SIG-M5 (cell line): ENCODE measurements around the gene LSM12.
A peak's percentile ranks its signal among the peaks of the same experiment; 100 is the strongest.
"Not testable (repeated sequence)": the region's sequence is repeated elsewhere in the genome, so short reads cannot be mapped to it uniquely, and the experiment has no call there.

Experiments used
- DNase-seq: peaks from one replicate; lab custom pipeline; 2025; lab: John Stamatoyannopoulos, UW

The LSM12 gene

DNA sequence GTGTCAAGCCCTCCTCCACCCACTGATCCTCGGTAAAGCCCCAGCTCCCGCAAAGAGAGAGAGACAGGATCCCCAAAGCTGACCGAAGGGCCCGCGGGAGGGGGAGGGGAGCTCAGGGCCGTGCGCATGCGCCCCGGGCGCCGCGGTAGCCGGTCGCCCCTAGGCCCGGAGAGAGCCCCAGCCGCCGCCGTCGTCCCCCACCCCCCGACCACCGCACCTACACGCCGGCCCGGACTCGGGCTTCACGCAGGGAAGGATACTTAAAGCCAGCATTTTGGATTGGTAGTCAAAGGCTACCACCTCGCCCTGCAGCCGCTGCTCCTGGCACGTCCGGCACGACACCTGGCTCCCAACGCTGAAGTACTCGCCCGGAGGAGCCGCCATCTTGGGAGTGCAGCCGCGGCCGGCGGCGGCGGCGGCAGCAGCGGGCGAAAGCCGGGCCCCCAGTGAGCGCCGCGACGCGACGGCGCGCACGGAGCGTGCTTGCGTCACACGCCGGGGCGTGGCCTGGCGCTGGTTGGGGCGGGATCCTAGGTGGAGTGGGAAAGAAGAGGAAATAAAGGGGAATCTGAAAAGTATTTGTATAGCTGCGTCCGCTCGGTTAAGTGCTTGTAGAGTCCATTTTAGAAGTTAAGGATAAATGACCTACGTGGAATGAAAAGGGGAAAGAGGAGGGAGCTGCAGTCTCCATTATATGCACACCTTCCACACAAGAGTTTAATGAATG is at the start of gene LSM12:
Gene LSM12 (minus strand): TSS at position 468 of the 727 bp plus-strand sequence. CDS start 84 bp downstream, at position 384.
- peak; percentile 38 for DNase-seq

DNA sequence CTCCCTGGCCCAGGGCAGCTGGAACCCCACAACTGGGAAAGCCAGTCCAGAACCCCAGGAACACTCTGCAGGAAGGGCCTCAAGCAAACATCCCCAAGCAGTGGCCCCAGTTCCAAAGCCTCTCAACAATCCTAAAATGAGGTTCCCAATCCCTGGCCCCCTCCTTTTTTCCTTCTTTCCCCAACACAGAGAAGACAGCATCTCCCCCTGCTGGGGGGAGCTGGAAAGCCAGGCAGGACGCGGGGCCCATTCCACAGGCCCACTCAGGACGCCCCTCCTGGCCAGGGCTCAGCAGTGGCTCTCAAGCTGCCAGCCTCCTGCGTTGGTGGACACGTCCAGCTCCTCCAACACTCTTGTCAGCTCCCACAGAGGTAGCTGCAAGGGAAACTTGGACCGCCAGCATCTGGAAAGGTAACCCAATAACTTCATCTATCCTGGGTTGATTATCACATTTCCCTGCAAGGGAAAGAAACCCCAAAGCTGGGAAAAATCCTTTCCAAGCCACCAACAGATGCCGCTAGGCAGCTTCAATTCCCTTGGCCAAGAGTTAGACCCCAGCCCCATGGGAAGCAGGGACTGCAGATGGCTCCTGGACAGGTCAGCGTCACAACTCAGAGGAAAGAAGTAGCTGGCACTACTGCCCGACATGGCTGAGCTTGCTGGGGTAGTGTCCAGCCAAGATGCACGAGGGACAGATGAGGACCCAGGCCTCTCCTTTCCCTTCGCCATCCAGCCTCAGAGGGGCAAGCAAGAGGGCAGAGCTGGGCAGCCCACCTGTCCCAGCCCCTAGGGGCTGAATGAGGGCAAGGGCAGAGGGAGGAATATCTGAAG is 49.3 kb upstream of the LSM12 start:
- DNase-seq, result no peak

DNA sequence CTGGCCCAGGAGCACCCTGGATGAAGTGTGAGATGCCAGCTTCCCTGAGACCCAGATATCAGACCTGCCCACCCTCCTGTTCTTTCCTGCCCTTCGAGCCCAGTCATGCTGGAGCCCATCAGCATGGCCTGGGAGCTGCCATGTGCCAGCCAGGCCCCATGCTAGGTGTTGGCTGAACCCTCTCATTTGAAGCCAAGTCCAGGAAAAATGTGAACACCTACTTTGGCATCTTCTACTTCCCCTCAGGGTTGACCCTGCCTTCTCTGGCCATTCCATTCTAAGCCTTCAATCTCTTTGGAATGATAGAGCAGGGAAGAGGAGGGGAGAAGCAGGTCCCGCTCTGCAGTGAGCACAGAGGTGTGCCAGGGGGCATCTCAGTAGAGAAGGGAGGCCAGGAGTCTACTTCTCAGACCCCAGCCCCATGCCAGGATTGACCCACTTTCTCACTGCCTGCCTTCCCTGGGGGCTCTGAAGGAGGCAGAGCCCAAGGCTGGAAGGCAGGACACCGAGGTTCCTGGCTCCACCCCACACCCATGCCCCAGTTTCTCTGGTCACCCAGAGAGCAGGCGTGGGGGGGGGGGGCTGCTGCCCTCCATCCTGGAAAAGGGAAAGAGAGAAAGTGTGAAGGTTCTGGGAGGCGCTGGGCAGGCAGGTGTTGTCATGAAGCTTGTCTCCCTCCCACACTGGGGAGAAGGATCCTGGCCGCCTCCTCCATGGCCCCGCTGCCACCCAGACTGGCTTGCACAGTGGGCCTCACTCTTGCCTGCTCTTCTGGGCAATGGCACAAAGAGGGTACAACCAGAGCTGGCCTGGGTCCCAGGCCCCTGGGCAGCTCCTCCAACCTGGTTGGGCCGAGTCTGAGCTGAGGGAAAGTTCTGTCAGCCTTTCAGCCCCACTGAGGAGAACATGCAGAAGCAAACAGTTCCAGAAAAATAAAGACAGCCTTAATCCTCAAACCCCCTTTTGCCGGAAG is 47.7 kb upstream of the LSM12 start:
- no peak for DNase-seq

DNA sequence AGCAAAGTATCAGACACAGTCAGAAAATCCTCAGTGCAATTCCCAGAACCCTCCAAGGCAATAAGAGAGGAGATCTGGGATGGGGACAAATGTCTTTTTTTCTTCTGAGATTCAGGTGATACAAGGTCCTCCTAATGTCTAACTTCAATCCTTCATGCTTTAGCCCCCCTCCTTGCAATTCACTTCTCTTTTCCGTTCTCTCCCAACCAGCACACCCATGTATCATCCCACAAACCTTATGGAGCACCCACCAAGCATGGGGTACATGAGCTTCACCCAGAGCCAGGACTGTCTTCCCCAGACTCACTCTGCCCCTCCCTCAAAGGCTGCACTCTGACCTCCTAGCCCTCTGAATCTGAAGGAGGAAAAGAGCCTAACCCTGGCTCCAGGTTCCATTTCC is 46.9 kb upstream of the LSM12 start:
- DNase-seq, result no peak

DNA sequence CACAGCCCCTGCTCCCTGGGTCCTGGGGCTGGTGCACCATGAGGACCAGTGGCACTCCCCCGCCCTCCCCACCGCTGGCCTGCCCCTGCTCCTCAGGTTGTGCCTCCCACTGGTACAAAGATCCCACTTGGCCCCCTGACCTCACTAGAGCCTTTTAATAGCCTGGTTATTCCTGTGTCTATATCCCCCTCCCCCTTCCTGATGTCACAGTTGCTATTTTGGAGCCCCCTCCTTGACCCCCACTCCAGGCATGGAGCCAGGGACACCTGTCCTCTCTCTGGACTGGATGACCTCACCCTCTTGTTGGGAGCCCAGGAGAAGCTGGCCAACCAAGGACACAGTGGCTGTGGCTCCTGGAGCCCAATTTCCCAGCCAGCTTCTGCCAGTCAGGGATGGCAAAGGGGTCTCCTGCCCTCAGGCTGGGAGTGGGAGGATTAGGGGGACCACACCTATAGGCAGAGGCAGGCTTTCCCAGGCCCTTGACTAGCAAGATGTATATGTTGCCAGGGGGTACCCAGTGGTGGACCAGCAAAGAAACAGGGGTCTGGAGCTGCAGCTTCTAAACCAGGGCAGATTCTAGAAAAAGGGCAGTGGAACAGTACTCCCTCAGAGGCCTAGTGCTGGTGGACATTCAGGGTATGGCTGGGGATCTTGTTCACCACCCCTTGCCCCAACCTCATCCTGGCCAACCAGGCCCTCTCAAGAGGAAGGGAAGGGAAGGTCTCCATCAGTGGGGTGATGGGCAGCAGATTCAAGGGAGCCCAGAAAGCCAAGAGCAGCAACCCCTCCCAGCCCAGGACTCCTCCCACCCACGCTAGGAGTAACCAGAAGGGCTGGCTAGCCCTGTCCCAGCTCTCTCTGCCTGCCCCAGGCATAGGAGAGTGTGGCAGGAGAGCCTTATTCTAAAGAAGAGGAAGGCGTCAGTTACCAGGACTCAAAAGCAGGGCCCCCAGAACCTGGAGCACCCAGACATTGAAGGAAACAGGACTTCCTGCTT is 46.1 kb upstream of the LSM12 start:
- no peak for DNase-seq

DNA sequence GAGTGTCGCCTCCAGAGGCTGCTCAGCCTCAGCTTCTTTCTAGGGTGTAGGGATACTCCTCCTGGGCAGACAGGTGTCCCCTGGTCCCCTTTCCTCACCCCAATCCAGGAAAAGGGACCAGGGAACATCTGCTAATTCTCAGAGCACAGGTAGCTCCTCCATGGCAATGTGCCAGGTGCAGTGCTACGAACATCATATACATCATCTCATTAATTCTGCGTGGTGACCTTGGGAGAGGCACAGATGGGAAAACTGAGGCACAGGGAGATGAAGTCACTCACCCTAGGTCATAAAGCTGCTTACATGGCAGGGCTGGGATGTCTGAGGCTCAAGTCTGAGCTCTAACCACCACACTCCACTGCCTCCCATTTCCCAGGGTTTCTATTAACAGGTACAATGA is 45.3 kb upstream of the LSM12 start:
- DNase-seq, result no peak

DNA sequence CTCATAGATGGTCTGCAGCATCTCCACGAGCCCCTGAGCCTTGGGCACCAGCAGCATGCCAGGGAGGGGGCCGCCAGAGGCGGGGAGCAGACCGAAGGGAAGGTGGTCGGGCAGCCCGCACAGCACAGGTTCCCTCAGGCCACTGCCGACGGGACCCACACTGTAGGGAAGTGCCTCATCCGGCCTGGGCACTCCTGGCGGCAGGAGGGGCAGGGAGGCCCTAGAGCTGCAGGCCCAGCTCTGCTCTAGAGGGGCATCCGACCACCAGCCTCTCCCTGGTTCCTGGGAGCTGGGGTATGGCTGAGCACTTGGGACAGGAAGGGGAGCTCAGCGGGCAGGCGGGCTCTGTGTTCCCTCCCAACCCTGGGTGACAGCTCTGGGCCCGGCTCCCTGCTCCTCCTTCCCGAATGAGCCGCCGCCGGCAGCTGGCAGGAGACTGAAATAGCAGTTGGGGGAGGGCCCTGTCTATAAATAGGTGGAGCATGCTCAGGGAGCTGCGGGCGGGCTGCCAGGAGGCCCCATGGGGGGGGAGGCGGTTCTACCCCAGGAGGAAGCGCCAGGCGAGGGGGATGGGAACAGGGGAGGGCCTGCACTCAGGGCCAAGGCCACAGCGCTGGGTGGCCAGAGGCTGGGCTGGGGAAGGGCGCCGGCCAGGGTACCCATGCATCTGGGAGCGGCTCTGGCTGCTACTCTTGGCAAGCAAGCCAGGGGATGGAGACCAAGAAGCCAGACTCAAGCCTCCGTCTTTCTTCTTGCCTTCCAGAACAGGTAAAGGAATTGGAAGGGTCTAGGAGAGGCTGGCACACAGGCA is 44.6 kb upstream of the LSM12 start:
- peak; percentile 71 for DNase-seq

DNA sequence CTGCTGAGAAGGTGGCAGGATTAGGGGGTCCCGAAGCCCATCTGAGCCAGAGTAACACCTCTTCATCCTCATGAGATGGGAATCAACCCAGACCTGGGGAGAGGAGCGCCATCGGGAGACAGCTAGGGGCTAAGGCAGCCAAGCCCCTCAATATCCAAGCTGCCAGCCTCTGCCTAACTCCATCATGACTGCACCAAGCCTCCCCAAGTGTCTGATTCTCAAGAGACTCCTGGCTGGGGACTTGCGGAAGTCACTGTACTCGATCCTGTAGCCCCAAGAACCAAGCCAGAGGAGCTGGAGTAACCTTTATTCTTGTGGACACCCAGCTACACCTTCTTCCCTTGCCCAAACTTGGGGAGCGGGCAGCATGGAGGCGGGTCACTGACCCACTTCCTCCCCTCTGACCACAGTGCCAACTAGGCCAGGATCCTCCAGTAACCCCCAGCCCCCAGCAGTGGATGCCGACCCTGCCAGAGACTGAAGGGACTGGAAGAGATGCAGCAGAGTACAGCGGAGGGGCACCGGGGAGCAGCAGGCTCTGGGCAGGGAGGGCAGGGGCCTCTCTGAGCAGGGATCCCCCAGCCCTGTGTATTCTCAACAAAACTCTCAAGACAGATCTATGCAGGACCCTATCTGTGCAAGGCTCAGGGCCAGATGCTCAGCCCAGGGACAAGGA is 43.7 kb upstream of the LSM12 start:
- DNase-seq, result no peak

DNA sequence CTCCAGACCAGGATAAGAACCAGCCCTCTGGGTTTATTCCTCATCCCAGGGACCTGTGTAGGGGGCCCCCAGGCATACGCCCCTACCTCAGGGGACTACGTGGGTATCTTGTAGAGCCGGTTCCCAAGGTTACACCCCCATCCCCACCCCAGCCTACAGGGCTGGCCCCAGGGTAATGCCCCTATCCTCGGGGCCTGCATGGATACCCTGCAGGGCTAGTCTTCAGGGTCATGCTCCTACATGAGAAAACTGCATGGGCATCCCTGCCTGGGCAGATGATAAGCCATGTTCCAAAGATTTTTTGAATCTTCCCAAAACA is 42.8 kb upstream of the LSM12 start:
- no peak for DNase-seq

DNA sequence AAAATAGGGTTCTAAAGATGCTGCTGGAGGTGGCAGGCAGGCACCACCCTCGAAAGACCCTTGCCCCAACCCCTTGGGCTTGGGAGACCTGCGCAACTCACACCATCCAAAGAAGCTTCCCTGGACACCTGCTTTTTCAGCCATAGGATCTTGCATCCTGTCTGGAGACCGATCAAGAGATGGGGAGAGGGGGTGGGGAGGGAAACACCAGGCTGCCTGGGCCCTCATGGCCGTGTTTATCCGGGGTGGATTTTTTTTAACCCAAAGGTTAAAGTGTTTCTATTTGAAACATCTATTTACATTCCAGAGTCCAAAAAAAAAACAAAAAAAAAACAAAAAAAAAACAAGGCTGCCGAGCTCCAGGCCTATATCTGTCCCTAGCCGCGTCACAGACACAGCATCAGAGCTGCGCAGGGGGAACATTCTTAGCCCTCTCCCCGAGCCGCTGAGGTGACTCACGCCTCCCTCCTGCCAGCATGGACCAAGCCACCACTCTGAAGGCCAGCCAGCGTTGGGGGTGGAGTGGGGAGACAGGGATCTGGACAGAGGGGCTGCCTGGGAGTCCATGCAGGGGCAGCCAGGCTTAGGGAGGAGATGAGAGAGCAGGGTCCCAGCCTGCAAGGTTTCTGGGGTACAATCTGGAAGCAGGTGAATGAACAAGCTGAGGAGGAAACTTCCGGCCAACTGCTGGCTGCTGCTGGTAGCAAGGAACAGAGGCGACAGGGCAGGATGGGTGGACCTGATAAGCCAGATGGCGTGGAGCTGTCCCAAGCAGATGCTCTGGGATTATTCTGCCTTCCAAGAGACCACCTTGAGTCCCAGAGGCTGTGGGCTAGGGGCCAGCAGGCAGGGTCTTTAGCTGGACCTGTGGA is 42.2 kb upstream of the LSM12 start:
- no peak for DNase-seq

DNA sequence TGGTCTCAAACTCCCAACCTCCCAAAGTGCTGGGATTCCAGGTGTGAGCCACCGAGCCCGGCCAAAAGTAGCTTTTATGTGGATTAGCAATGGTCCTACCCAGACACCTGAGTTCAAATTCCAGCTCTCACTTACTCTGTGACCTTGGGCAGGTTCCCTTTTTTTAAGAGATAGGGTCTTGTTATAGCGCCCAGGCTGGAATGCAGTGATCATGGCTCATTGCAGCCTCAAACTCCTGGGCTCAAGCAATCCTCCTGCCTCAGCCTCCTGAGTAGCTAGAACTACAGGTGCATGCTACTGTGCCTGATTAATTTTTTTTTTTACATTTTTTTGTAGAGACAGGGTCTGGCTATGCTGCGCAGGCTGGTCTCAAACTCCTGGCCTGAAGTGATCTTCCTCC is 40.3 kb upstream of the LSM12 start:
- no peak for DNase-seq

DNA sequence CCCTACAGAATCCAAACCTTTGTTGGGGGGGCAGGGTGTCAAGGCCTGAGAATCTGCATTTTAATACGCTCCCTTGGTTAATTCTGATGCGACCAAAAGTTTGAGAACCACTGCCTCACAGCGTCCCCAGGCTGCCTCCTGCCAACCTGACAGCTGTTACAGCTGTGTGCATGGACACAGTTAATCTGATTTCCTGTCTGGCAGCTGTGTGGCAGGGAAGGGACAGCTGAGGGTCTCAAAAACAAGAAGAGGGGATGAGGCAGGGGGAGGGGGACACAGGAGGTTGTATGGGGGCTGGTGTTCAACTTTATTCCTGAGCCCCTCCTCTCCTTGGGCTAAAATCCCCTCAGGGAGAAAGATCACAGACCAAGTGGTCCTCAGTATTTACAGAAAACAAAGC is 39.5 kb upstream of the LSM12 start:
- DNase-seq, result no peak

DNA sequence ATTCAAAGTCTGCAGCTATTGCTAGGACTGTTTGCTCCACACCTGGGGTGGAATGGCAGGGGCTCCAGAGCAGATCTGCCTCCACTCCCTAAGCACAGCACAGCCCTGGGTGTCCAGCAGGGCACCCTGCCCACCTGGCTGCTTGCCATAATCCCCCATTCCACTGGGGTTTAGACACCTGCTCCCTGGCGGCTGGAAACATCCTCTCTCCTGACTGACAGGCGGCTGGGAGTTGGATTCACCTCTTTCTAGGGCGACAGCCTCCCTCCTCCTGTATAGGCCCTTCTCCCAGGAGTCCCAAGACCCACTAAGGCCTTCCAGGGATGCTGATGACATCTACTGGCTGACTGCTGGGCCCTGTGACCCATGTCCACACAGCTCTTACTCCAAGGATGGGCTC is 39.0 kb upstream of the LSM12 start:
- no peak for DNase-seq

DNA sequence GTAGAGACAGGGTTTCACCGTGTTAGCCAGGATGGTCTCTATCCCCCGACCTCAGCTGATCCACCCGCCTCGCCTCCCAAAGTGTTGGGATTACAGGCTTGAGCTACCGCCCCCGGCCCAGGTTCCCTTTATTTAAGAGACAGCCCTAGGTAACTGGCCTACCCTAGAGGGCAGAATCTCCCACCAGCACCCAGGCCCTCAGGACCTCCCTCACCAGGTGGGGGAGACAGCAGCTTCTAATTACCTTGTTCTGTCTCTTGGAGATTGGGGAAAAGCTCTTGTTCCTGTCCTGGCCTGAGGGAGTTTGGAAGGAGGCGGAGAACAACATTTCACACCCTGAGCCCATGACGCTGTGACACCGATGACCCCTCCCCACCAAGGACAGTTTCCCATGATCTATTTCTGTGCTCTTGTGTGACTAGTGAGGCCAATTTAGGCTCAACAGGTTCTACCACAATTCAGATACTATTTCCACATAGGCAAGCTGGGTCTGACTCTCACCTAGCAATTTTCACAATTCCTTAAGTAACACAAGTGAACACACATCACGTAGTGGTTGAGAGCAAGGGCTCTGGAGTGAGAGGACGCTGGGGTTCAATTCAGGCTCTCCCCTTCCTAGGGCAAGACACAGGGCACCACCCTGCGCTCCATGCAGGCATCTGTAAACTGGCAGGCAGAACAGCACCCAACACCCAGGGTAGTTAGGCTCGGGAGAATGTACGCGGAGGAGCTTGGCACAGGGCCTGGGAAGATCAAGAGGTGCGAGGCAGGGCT is 36.6 kb upstream of the LSM12 start:
- DNase-seq, result no peak

DNA sequence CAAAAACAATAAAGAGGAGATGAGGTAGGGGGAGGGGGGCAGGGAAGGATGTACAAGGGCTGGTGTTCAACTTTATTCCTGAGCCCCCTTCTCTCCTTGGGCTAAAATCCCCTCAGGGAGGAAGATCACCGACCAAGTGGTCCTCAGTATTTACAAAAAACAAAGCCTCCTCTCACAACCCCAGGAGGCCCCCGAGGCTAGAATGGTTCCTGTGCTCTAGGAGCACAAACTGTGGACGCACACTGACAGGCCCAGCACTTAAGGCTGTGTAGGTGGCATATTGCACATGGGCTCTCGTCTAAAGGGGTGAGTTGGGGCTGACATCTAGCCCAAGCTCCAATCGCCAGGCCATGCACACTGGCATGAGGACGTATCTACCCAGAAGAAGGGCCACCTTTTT is 35.4 kb upstream of the LSM12 start:
- DNase-seq, result not testable (repeated sequence)

DNA sequence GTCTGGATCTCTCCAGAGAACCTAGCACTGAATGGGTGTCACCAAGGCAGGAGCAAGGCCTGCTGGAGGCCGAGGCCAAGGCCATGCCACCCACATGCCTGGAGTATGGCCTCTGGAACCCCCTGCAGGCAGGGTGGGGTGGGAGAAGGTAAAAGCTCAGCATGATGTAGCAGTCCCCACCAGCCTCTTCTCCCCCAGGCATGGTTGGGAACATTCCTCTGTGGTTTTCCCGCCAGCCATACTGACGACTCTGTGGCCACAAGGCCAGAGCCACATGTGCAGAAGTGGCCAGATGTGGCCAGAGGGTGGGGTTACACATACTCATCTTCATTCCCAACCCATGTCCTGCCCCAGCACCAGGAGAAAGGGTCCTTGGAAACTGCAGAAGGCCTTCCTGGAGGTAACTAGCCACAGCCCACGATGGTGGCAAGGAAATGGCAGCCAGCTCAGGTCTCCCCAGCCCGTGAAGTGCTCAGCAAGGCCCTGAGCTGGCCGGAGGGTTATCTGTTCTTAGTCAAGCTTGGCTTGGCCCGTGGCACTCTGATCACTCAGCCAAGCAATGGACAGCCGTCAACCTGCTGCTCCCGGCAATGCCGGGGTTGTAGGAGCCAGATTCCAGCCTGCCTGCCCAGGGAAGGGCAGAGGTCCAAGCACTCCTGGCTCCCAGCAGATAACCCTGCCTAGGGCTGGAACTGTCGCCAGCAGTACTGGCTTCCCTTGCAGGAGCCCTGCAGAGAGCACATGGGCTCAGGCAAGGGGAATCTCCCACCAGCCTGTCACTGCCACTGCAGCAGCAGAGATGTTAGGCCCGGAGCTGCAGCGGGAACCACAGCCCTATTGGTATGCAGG is 30.9 kb upstream of the LSM12 start:
- no peak for DNase-seq
